Immature natural killer cell (primary cell): ENCODE measurements around the gene TXLNG. TPM values are rescaled to one million over a fixed set of nuclear protein-coding genes. Genes with fewer than 3 reads are reported as not detected.

Experiments used
- DNase-seq, 3 donors: peaks; one replicate each; pipeline ENCODE4 v3.0.0; 2022; ENCODE audit warnings: mixed read lengths in 1 of 3
- H3K27ac Mint-ChIP-seq, 6 donors: one replicate each; pipeline ENCODE4 v1.8.0; 2020; ENCODE audit warnings: mixed read lengths in 6 of 6, mild to moderate bottlenecking in 5 of 6, inconsistent platforms in 4 of 6, moderate library complexity in 3 of 6
- H3K27me3 Mint-ChIP-seq, 3 donors: one replicate each; pipeline ENCODE4 v1.8.0; 2020 to 2021; ENCODE audit warnings: low read depth in 3 of 3, mild to moderate bottlenecking in 3 of 3, mixed read lengths in 3 of 3, moderate library complexity in 3 of 3, inconsistent platforms in 1 of 3
- H3K36me3 Mint-ChIP-seq, 3 donors: one replicate each; pipeline ENCODE4 v1.8.0; 2020; ENCODE audit warnings: mixed read lengths in 3 of 3, inconsistent platforms in 2 of 3, mild to moderate bottlenecking in 2 of 3
- H3K4me1 Mint-ChIP-seq, 2 donors: one replicate each; pipeline ENCODE4 v1.8.0; 2020; ENCODE audit warnings: inconsistent platforms in 2 of 2, mild to moderate bottlenecking in 2 of 2, mixed read lengths in 2 of 2, moderate library complexity in 1 of 2
- H3K4me3 Mint-ChIP-seq, 5 donors: one replicate each; pipeline ENCODE4 v1.8.0; 2020; ENCODE audit warnings: mild to moderate bottlenecking in 5 of 5, mixed read lengths in 5 of 5, inconsistent platforms in 3 of 5, moderate library complexity in 3 of 5
- H3K9me3 Mint-ChIP-seq, 6 donors: one replicate each; pipeline ENCODE4 v1.8.0; 2020; ENCODE audit warnings: mild to moderate bottlenecking in 6 of 6, mixed read lengths in 6 of 6, inconsistent platforms in 4 of 6, moderate library complexity in 3 of 6
- polyA plus RNA-seq, 3 donors: library from polyadenylated mRNA; unstranded; fragments of 300-500 nt; fragmentation: Illumina TruSeq; gene quantifications; one replicate each; pipeline ENCODE4 v1.2.3, GENCODE V29; 2021

Gene TXLNG
- polyA plus RNA-seq, 3 donors from 2014 or later = 5.2 to 9.8 (median 5.4) TPM

- Mint-ChIP-seq H3K27me3 (peaks cover 0 to 3% (median 0%) of the 10 kb centered on the region in 3 donors), H3K36me3 (peaks cover 0 to 16% (median 0%) of the 10 kb centered on the region in 3 donors), H3K9me3 (no peaks in the 10 kb centered on the region), H3K27ac (no peak overlapping the region), H3K4me1 (no peaks in the 10 kb centered on the region), H3K4me3 (no peak overlapping the region)
- no peak for DNase-seq
Measured at GRCh38 chrX:16797841-16798240, 11.6 kb downstream of the TXLNG start.

GRCh38 chrX:16804923-16805464, 18.7 kb downstream of the TXLNG start:
- Mint-ChIP-seq H3K27ac (no peak overlapping the region), H3K4me3 (no peak overlapping the region), H3K27me3 (peaks cover 0 to 5% (median 3%) of the 10 kb centered on the region in 3 donors), H3K36me3 (peaks cover 0 to 6% (median 0%) of the 10 kb centered on the region in 3 donors), H3K4me1 (peaks cover 13 to 28% of the 10 kb centered on the region in 2 donors), H3K9me3 (no peaks in the 10 kb centered on the region)
- no peak for DNase-seq

- peaks cover 0 to 6% (median 0%) of the 10 kb centered on the region in 3 donors for H3K36me3 Mint-ChIP-seq
- H3K4me1 Mint-ChIP-seq = peaks cover 16 to 28% of the 10 kb centered on the region in 2 donors
- no peaks in the 10 kb centered on the region for H3K9me3 Mint-ChIP-seq
- H3K27me3 Mint-ChIP-seq = peaks cover 0 to 6% (median 0%) of the 10 kb centered on the region in 3 donors
- no peak for DNase-seq
- H3K4me3 Mint-ChIP-seq = no peak overlapping the region
- H3K27ac Mint-ChIP-seq = peak overlapping the region in 1 of 6 donors; percentile 33
Measured at GRCh38 chrX:16807548-16807947, 21.3 kb downstream of the TXLNG start.

GRCh38 chrX:16807976-16808542, 21.8 kb downstream of the TXLNG start:
- no peak for DNase-seq
- H3K9me3 Mint-ChIP-seq = no peaks in the 10 kb centered on the region
- H3K27me3 Mint-ChIP-seq = peaks cover 0 to 6% (median 0%) of the 10 kb centered on the region in 3 donors
- H3K4me3 Mint-ChIP-seq = no peak overlapping the region
- peaks cover 0 to 9% (median 3%) of the 10 kb centered on the region in 3 donors for H3K36me3 Mint-ChIP-seq
- H3K27ac Mint-ChIP-seq = peak overlapping the region in 3 of 6 donors; percentile 30 to 76 (median 54)
- peaks cover 16 to 28% of the 10 kb centered on the region in 2 donors for H3K4me1 Mint-ChIP-seq

- Mint-ChIP-seq H3K9me3 (no peaks in the 10 kb centered on the region), H3K27ac (no peak overlapping the region), H3K4me1 (peaks cover 0 to 3% of the 10 kb centered on the region in 2 donors), H3K27me3 (peaks cover 0 to 2% (median 0%) of the 10 kb centered on the region in 3 donors), H3K36me3 (peaks cover 0 to 12% (median 10%) of the 10 kb centered on the region in 3 donors), H3K4me3 (no peak overlapping the region)
- no peak for DNase-seq
Measured at GRCh38 chrX:16814597-16814996, 28.3 kb downstream of the TXLNG start.

- Mint-ChIP-seq H3K36me3 (peaks cover 0 to 32% (median 24%) of the 10 kb centered on the region in 3 donors), H3K4me1 (no peaks in the 10 kb centered on the region), H3K4me3 (no peak overlapping the region), H3K9me3 (no peaks in the 10 kb centered on the region), H3K27me3 (peaks cover 0 to 6% (median 2%) of the 10 kb centered on the region in 3 donors), H3K27ac (no peak overlapping the region)
- DNase-seq = no peak
Measured at GRCh38 chrX:16819634-16820033, 33.4 kb downstream of the TXLNG start.

GRCh38 chrX:16822723-16823122, 36.5 kb downstream of the TXLNG start:
- Mint-ChIP-seq H3K36me3 (peaks cover 0 to 36% (median 30%) of the 10 kb centered on the region in 3 donors), H3K27me3 (peaks cover 0 to 6% (median 3%) of the 10 kb centered on the region in 3 donors), H3K4me3 (no peak overlapping the region), H3K4me1 (no peaks in the 10 kb centered on the region), H3K27ac (no peak overlapping the region), H3K9me3 (no peaks in the 10 kb centered on the region)
- no peak for DNase-seq

GRCh38 chrX:16825264-16826035, 39.2 kb downstream of the TXLNG start:
- no peak for DNase-seq
- Mint-ChIP-seq H3K27me3 (peaks cover 0 to 6% (median 3%) of the 10 kb centered on the region in 3 donors), H3K36me3 (peaks cover 0 to 38% (median 33%) of the 10 kb centered on the region in 3 donors), H3K4me1 (no peaks in the 10 kb centered on the region), H3K27ac (no peak overlapping the region), H3K9me3 (no peaks in the 10 kb centered on the region), H3K4me3 (no peak overlapping the region)

GRCh38 chrX:16826207-16826606, 39.9 kb downstream of the TXLNG start:
- Mint-ChIP-seq H3K4me3 (no peak overlapping the region), H3K4me1 (no peaks in the 10 kb centered on the region), H3K36me3 (peaks cover 0 to 37% (median 33%) of the 10 kb centered on the region in 3 donors), H3K27me3 (peaks cover 0 to 6% (median 1%) of the 10 kb centered on the region in 3 donors), H3K9me3 (no peaks in the 10 kb centered on the region), H3K27ac (no peak overlapping the region)
- peak; percentile 14 to 41 (median 29) for DNase-seq

- Mint-ChIP-seq H3K4me3 (no peak overlapping the region), H3K4me1 (no peaks in the 10 kb centered on the region), H3K36me3 (peaks cover 0 to 38% (median 34%) of the 10 kb centered on the region in 3 donors), H3K27ac (no peak overlapping the region), H3K9me3 (no peaks in the 10 kb centered on the region), H3K27me3 (peaks cover 0 to 5% (median 1%) of the 10 kb centered on the region in 3 donors)
- no peak for DNase-seq
Measured at GRCh38 chrX:16827225-16827624, 41.0 kb downstream of the TXLNG start.

- Mint-ChIP-seq H3K4me1 (no peaks in the 10 kb centered on the region), H3K9me3 (no peaks in the 10 kb centered on the region), H3K36me3 (peaks cover 0 to 39% (median 29%) of the 10 kb centered on the region in 3 donors), H3K4me3 (no peak overlapping the region), H3K27me3 (peaks cover 0 to 2% (median 1%) of the 10 kb centered on the region in 3 donors), H3K27ac (no peak overlapping the region)
- no peak for DNase-seq
Measured at GRCh38 chrX:16828124-16828908, 42.0 kb downstream of the TXLNG start.

- Mint-ChIP-seq H3K27me3 (peaks cover 0 to 3% (median under 1%) of the 10 kb centered on the region in 3 donors), H3K36me3 (peaks cover 0 to 49% (median 41%) of the 10 kb centered on the region in 3 donors), H3K4me3 (no peak overlapping the region), H3K4me1 (peaks cover 0 to 3% of the 10 kb centered on the region in 2 donors), H3K9me3 (no peaks in the 10 kb centered on the region), H3K27ac (no peak overlapping the region)
- no peak for DNase-seq
Measured at GRCh38 chrX:16832301-16832700, 46.0 kb downstream of the TXLNG start.

- Mint-ChIP-seq H3K4me3 (no peak overlapping the region), H3K9me3 (no peaks in the 10 kb centered on the region), H3K27me3 (peaks cover 0 to 3% (median 0%) of the 10 kb centered on the region in 3 donors), H3K4me1 (peaks cover 0 to 3% of the 10 kb centered on the region in 2 donors), H3K27ac (no peak overlapping the region), H3K36me3 (peaks cover 0 to 60% (median 34%) of the 10 kb centered on the region in 3 donors)
- no peak for DNase-seq
Measured at GRCh38 chrX:16834806-16835205, 48.5 kb downstream of the TXLNG start.
